GM10248 (cell line): ENCODE measurements around the gene LSM7.

Experiments used
- CTCF ChIA-PET: fragments of 300-600 bp; sonication (Branson Sonifier 250); formaldehyde crosslinking; extraction: SDS; loops from one replicate; lab custom pipeline; 2021; ENCODE audit warnings: antibody characterized with exemption; lab: Yijun Ruan, JAX
- POLR2A ChIA-PET: fragments of 350-650 bp; sonication (Branson Sonifier 250); formaldehyde crosslinking; extraction: SDS; loops from one replicate; lab custom pipeline; 2020; ENCODE audit warnings: antibody characterized with exemption; lab: Yijun Ruan, JAX
- DNase-seq: peaks from one replicate; pipeline ENCODE4 v3.0.0; 2012; ENCODE audit errors: extremely low spot score
- CTCF ChIP-seq: IDR thresholded peaks from 2 replicates; pipeline ENCODE4 v1.5.1; 2012; ENCODE audit warnings: mild to moderate bottlenecking, low read depth; ENCODE audit errors: extremely low read depth, missing control alignments, control extremely low read depth

Gene LSM7

GRCh38 chr19:2274185-2274711 is 54.1 kb downstream of the LSM7 start:
- ChIA-PET POLR2A (interaction anchor here (0.6 to 0.7 kb wide), 6 partner anchors 22 to 345 kb away, joined by 3 to 5 read pairs (median 4); no protein-coding TSS in a partner anchor), CTCF (interaction anchor here (0.9 to 6.2 kb wide), 12 partner anchors 11 to 119 kb away, joined by 3 to 37 read pairs (median 6); partner anchors contain the start of gene PLEKHJ1)
- peak; percentile 9 for TF ChIP-seq CTCF
- DNase-seq, result no peak

- DNase-seq, result peak; percentile 90
- CTCF ChIA-PET, result interaction anchor here (0.9 to 6.2 kb wide), 13 partner anchors 10 to 119 kb away, joined by 3 to 37 read pairs (median 7); partner anchors contain the start of gene PLEKHJ1
- POLR2A ChIA-PET, result interaction anchor here (1.3 to 3.4 kb wide), 2 partner anchors 14 to 203 kb away, joined by 3 to 17 read pairs; partner anchors contain the start of gene GADD45B
- peak; percentile 95 for TF ChIP-seq CTCF
Measured at GRCh38 chr19:2273356-2274184, 54.8 kb downstream of the LSM7 start.
